Measurements from ENCODE around the gene C21orf91.

C21orf91 gene

DNA sequence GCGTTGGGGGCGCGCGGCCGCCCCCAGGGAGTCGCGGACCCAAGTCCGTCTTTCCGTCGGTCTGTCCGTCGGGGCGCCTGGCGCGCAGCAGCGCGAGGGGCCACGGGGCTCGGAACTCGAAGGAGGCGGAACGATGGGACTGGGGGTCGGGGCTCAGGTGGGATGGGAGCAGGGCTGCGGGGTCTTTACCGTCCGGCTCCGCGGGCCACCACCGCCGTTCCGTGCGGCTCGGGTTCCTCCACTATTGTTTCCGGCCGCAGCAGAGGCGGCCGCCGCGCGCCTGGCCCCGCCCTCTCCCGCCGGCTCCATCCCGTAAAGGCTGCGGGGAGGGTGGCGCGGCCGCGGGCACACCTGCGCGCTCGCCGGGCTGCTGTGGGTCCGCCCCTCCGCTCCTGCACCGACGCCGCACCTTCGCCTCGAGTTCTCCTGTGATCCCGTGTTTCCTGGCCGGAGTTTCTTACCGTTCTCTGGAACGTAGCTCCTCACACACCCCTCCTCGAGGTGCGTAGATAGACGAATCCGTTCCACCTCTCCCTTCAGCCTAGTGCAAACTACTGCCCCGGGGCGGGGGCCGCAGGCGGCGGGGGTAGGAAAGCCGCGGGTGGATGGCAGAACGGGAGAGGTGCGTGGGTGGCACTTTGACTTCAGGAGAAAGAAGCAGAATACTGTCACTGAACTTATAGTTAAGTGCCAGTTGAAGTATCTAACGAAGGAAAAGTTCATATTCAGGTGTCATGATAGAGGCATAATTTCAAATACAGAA lies at the start of gene C21orf91:
TSS of gene C21orf91 (minus strand) at position 243 of the 763 bp plus-strand sequence. CDS start 1,038 bp downstream, outside the sequence.
- peak; percentile 76 to 90 for DNase-seq (ENCODE audit: low read depth in 2 of 2)

DNA sequence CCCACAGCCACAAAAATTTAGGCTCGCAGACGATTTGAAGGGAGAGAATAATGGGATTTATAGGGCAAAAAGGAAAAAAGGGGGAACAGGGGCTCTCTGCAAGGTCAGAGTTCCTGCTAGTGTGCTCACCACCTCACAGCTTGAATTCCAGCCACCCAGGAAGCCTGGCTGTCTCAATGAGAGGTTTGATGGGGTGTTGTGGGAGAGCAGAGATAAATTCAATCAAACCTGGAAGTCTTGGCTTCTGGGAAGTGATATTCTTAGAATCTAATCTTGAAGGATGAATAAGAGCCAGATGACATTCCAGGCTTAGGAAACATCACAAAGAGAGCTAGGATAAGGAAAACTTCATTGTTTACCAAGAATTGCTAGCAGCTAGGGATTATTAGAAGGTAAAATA lies 47.4 kb upstream of the C21orf91 start:
- no peak for DNase-seq (ENCODE audit: low read depth in 2 of 2)

DNA sequence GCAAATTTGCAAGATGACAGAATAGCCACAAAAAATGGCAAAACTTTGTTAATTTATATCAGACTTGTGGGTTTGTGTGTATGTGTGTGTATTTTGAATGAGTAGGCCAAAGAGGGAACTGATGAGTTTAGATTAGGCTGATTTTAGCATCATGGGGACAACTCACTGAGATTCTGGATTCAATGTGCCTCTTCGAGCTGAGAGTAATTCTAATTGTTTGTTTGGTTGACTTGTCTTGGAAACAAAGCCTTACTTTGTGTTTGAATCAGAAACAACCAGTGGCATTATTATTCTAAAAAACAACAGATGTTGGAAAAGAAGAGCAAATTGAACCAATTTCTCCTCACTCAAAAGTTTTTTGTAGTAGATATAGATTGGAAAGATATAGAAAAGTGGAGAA lies 40.5 kb upstream of the C21orf91 start:
- DNase-seq (ENCODE audit: low read depth in 2 of 2): no peak

DNA sequence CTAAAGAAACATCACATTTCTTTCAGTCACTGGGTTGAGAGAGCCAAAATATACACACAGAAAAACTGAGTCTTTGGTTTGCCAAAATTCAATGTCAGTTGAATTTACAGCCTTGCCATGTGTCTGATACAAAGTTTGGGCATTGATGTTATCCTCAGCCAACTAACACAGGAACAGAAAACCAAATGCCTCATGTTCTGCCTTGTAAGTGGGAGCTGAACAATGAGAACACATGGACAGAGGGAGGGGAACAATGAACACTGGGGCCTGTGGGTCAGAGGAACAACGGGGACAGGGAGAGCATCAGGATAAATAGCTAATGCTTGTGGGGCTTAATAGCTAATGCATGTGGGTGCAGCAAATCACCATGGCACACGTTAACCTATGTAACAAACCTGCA lies 39.6 kb upstream of the C21orf91 start:
- DNase-seq (ENCODE audit: low read depth in 2 of 2): no peak

DNA sequence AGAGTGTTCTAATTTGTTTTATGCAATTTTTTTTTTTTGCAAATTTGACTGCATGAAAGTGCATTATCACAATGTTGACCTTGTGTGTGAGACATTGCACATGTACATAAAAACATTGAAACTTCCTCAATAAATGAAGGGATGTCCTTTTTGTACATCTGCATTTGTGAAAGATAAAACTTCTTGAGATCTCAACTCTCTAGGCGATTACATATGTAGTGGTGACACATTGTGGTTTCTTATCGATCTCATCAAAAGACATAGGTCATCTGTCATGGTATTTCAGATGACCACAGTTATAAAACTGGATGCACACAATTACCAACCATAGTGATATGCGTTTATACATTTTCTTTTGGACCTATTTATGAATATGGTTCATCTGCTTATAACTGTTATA lies 35.6 kb upstream of the C21orf91 start:
- no peak for DNase-seq (ENCODE audit: low read depth in 2 of 2)

DNA sequence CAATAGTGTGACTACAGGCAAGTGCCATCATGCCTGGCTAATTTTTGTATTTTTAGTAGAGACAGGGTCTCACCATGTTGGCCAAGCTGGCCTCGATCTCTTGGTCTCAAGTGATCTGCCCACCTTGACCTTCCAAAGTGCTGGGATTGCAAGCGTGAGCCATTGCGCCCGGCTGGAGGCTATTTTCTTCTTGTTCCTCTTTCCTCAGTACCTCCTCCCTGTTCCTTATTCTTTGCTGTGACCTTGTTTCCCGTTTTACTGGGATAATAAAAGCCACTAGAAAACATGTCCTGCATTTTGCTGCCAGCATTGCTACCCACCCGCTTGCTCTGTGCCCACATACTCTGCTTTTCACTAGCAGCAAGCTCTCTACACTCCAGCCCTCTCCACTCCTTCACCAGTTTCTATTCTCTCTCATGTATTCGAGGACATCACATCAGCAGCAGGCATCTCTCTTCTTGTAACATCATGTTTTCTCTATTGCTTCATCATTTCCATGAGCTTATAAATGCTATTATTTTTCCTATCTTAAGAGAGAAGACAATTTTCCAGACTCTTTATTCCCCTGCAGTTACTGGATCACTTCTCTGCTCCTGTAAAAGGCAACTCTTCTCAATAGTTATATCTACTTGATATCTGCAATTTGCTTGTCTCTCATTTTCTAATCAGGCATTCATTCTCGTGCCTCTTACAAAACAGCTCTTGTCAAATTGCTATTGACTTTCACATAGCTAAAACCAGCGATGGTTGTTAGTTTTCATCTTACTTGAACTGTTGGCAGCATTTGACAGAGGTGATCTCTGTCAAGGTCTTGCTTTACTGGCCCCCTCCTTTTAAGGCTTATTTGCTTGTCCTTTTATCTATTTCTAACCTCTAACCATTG lies 34.5 kb upstream of the C21orf91 start:
- no peak for DNase-seq (ENCODE audit: low read depth in 2 of 2)

DNA sequence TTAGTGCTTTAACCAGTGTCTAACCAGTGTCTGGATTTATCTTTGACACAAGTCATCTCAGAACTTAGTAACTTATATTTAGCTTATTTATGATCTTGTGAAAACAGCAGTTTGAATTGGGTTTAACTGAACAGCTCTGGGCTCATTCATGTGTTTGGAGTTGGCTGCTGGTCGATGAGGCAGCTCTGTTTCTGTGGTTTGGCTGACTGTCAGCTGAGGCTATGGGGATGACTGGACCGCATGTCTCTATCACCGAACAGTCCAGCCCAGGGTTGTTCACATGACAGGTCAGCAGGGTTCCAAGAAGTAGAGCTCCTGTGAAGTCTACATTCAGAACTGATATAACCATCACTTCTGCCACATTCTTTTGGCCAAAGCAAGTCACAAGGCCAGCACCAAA lies 29.1 kb upstream of the C21orf91 start:
- no peak for DNase-seq (ENCODE audit: low read depth in 2 of 2)

DNA sequence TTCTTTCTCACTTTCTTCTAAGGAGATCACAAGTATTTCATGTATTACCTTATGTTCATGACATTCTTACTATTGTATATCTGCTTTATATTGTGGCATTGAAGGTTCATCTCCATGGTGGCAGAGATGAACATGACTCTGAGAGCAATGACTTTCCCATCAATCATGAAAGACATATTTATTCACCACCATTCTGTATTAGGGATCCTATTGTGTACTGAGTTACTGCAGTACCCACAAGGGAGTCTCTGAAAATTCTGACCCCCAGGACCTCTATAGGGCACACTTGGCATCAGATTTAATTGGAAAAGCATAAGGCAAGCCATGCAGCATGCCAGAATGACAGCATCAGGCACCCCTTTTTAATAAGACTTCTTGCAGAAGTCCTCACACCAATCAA lies 21.9 kb upstream of the C21orf91 start:
- DNase-seq (ENCODE audit: low read depth in 2 of 2): no peak

DNA sequence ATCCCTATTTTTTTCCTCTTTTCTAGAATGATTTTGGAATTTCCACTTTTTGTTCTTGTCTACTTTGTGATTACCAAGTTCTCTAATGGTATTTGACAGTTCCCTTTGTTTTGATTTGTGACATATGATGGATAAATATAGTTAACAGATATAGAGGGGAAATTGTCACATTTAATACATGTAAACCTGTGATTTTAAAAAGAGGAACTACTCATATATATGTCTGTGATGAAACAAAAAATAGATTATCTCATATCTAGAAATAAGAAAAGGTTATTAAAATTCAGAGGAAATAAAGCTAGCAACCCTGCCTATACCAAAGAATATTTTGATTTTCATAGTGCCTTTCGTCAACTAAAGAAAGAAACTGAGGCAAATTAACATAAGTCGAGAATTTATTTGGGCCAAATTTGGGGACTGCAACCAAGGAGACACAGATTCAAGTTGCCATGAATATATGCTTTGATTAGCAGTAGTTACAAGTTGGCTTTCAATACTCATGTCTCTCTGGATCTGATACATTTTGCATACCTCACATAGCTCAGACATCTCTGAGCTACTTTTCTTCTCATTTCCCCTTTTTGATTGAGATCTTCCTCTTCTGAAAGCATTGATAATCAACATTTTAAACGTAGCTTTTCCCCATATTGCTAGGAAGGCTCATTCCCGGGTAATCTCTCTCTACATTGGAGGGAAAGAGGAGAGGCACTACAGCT lies 15.6 kb upstream of the C21orf91 start:
- no peak for DNase-seq (ENCODE audit: low read depth in 2 of 2)

DNA sequence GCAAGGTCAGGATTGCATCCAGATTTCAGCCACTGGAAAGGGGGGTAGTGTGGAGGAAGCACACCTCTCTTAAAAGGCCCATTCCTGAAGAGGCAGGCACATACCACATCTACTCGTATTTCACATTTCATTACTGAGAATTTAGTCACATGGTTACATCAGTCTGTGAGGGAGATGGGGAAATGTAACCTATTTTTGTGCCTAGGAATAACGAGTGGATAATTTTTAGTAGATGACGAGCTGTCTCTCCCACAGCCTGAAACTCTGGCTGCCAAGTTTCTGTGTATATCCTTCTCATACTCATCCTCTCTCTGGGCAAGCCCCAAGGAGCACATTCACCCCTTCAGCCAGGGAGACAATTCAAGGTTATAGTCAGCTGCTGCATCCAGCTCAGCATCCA lies 10.3 kb upstream of the C21orf91 start:
- no peak for DNase-seq (ENCODE audit: low read depth in 2 of 2)

DNA sequence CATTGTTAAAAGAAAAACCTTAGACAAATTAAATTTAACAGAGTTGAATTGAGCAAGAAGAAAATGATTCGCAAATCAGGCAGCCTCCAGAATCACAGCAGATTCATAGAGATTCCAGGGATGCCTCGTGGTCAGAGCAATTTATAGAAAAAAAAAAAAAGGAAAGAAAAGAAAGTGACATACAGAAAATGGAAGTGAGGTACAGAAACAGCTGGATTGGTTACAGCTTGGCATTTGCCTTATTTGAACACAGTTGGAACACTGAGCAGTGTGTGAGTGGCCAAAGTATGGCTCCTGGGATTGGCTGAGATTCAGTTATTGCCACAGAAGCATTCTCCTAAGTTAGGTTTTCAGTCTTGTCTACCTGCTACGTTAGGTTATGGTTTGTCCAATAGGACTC lies 9.1 kb upstream of the C21orf91 start:
- DNase-seq (ENCODE audit: low read depth in 2 of 2): no peak

DNA sequence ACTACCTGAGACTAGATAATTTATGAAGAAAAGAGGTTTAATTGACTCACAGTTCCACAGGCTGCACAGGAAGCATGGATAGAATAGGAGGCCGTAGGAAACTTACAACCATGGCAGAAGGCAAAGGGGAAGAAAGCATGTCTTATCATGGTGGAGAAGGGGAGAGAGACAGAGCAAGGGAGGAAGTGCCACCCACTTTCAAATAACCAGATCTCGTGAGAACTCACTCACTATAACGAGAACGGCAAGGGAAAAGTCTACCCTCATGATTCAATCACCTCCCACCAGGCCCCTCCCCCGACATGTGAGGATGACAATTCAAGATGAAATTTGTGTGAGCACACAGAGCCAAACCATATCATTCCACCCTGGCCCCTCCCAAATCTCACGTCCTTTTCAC lies 4.7 kb upstream of the C21orf91 start:
- DNase-seq (ENCODE audit: low read depth in 2 of 2): no peak

DNA sequence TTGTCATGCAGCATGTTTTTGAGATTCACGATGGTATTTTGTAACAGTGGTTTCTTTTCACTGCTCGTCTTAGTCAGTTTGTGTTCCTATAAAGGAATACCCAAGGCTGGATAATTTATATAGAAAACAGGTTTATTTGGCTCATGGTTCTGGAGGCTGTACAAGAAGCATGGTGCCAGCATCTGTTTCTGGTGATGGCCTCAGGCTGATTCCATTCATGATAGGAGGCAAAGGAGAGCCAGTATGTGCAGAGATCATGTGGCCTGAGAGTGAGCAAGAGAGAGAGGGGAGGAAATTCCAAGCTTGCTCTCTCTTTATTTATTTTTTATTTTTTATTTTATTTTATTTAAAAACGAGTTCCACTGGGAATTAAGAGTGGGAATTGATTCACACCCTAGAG lies 2.0 kb upstream of the C21orf91 start:
- DNase-seq (ENCODE audit: low read depth in 2 of 2): no peak

DNA sequence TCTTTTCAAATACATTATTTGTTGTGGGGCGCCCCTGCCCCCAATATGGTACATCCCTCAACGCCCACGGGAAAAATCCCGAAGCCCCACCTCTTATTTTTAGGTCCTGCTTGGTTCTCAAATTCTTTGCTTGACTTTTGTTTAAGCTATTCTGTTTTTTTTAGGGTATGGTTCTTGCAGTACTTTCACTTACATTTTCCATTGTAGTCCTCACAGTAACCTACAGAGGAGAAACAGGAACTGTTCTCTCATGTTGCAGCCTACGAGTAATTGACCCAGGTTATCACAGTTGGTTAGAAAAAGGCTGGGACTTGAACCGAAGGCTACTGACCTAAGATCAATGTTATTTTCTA lies 697 bp upstream of the C21orf91 start:
- DNase-seq (ENCODE audit: low read depth in 2 of 2): no peak

DNA sequence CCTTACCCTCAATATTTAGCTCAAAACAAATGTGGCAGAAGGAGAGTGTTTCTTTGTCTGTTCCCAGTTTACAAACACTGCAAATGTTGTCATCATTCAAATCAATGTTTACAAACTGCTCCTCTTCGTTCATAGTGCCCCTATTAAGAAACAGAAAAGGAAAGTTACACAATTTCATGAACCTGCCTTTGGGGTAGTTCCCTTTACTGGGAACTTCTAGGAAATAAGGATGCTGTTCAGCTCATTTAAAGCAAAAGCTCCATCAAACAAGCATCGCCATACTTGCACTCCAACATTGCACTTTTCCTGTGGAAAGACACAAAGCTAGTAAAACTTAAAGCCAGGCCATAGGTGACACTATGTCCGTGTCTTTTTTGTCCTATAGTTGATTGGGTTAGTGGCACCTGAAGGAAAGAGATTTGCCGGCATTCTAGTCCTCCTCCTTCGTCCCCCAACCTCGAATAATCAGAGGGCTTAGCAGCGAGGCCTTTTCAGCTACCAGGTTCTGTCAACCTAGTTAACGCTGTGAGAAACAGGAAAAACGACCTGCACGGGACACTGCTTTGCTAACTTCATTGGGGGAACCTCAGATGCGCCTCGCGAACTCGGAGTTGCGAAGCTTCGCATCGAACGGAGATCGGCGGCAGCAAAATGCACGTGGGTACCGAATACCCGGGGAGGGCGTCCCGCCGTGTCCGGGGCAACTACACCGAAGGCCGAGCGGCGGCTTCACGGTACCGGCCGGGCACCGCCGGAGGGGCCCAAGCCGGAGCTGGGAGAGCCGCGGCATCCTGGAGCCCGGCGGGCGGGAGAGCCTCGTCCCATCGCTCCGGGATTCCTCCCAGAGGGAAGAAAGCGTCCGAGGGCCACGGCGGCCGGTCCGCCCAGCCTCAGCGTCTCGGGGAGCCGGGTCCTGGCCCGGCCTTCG lies 706 bp downstream of the C21orf91 start:
- DNase-seq (ENCODE audit: low read depth in 2 of 2): peak; percentile 28 to 34

DNA sequence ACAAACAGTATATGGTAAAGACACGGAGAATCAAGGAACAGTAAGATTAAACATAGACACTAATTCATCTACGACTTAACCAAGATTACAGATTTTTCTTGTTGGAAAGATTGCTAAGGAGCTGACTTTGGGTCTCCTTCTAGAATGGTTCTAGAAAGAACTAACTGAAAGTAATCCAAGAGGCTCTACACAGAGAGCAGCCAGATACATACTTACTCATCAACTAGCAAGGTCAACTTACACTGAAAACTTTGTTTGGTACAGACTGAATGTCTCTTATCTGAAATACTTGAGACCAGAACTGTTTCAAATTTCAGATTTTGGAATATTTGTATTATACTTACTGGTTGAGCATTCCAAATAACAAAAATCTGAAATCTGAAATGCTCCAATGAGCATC lies 5.8 kb downstream of the C21orf91 start:
- DNase-seq (ENCODE audit: low read depth in 2 of 2): no peak

DNA sequence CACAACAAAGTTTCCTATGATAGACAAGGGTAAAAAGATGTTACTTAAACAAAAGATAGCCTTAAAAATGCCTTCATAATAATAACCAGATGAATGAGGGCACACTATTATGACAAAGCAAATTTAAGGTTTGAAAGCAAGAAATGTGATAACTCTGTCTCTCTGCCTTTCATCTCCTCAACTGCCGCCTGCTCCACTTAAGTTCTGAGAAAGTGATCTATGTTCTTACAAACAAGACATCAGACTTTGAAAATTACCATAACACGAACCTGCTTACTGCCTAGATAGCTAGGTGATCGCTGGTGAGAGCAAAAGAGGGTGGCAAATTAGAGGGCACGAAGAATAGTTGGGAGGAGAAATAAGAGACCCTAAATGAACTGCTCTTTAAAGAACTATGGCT lies 13.2 kb downstream of the C21orf91 start:
- DNase-seq (ENCODE audit: low read depth in 2 of 2): no peak

DNA sequence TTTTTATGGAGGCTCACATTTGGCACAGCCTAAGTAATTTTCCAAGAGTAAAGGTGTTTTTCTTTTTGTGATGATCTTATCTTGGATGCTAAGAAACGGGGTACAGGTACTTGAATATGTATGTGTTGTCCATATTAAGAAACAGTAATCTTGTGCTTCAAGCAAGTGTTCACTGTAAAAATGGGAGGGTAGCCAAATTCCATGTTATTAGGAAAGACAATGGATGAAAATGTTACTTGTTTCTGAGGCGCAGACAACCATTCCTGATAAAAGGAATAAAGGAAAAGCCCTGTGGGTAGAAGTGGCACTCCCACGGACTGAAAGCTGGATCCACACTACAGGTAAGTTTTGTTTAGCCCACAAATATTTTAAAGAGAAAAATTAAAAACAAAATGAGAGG lies 15.6 kb downstream of the C21orf91 start:
- DNase-seq (ENCODE audit: low read depth in 2 of 2): no peak

DNA sequence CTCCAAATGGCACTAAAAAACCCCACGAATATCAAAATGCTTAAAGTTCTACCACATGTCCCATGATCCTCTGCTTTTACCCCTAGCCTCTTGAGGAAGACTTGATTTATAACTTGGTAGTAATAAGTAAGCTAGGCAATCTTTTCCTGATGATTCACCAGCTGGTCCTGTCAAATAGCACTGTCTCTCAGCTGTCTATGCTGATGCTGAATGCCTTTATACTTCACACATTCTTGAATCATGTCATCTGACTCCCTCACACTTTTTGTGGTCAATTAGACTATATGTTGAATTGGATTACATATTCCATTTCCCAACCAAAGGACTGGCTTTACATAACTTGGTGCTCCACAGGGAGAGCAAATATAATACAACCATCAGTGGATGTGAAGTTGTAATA lies 16.6 kb downstream of the C21orf91 start:
- no peak for DNase-seq (ENCODE audit: low read depth in 2 of 2)

DNA sequence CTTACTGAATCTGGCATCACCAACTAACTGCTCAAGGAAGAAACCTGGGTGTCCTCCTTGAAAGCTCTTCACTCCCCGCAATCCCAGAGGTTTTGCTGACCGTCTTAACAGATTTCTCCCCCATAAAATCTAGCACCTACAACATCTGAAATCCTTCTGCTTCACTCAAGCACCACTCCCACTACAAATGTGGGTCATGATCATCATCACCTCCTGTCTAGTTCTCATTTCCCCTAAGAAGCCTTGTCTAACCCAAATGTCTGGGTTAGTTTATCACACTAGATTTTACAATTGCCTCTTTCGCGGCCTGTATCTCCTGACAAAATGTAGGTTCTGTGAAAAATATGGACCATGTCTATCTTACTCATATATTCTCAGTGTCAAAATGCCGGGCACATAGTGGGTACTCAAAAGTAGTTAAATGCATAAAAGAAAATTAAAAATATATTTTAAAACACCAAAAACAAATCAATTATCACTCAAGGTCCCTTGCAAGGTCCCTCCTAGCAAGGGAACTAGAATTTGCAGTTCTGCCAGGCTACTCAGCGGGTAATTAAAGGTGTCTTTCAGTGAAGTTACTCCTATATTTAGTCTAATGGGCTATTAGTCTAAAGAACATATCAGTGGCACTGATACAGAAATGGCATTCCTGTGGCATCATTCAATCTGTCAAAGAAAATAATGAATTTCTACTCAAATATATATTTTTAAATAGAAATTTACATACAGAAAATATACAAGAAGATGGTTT lies 19.6 kb downstream of the C21orf91 start:
- DNase-seq (ENCODE audit: low read depth in 2 of 2): no peak

DNA sequence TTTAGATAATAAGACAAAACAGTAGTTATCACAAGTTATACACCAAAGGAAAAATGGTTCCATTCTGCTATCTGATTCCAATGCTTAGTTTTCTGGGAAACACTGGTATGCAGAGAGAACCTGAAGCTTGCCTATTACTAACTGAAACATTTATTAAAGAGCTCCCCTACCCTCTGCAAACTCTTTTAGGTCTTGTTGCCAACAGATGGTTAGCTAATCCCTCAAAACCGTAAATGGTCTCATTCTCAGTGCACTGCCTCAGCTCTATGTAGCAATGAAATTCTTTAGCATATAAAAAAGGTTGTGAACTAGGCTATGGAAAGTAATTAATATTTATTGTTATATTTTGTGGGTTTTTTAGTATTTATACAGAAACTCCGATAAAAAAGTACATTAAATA lies 20.4 kb downstream of the C21orf91 start:
- DNase-seq (ENCODE audit: low read depth in 2 of 2): no peak

Measured in stimulated activated CD4-positive, alpha-beta T cell treated with anti-CD3 and anti-CD28 coated beads, Interleukin-1b, Interleukin-23, amount 100 ng/mL, for 4 hours (primary cell).